Endothelial cell of umbilical vein (primary cell): Measurements from ENCODE around the gene CFI. TPM values are rescaled to one million over a fixed set of nuclear protein-coding genes. Genes with fewer than 3 reads are reported as not detected.

ENCODE experiments used
- BruUV-seq: library from RNA; stranded (reverse); fragments of 400-500 nt; replicated peaks from 2 replicates; lab custom pipeline; 2021; lab: Mats Ljungman, UMichigan
- CTCF ChIA-PET: fragments of 300-600, 350-600 bp; sonication (Branson Sonifier 250); formaldehyde crosslinking; loops from one replicate; lab custom pipeline; 2021; ENCODE audit warnings: antibody characterized with exemption, inconsistent platforms; lab: Charles Lee
- POLR2A ChIA-PET: fragments of 300-600, 350-600 bp; sonication (Branson Sonifier 250); formaldehyde crosslinking; loops from one replicate; lab custom pipeline; 2021; ENCODE audit warnings: antibody characterized with exemption, inconsistent platforms; lab: Charles Lee
- DNase-seq: peaks from one replicate; pipeline ENCODE4 v3.0.0-alpha.2; 2011; ENCODE audit warnings: low read depth, low spot score
- FAIRE-seq: peaks from 2 replicates; lab custom pipeline; 2011; peaks lifted over from hg19 to GRCh38; lab: Jason Lieb, UNC
- H2AFZ ChIP-seq: 2 replicates; pipeline ENCODE4 v1.6.0; 2012; ENCODE audit warnings: low read depth, low read length, control low read depth, inconsistent platforms
- H3K27ac ChIP-seq: 2 replicates; pipeline ENCODE4 v1.5.1; 2011; ENCODE audit warnings: low read depth, mild to moderate bottlenecking, control low read depth, low read length, moderate library complexity; ENCODE audit not compliant: insufficient read depth
- H3K27me3 ChIP-seq, 2 experiments: 2 replicates each; pipeline versions ENCODE4 v1.6.0 to v1.6.1; 2011; ENCODE audit warnings: low read length in 2 of 2, mixed read lengths in 1 of 2; ENCODE audit not compliant: control insufficient read depth in 2 of 2, insufficient read depth in 2 of 2
- H3K36me3 ChIP-seq, 2 experiments: 2 replicates in 1 of 2; 3 replicates in 1 of 2; pipeline ENCODE4 v1.5.1; 2011; ENCODE audit warnings: low read length in 2 of 2, mild to moderate bottlenecking in 1 of 2, moderate library complexity in 1 of 2; ENCODE audit not compliant: control insufficient read depth in 2 of 2, insufficient read depth in 2 of 2; ENCODE audit errors: extremely low read depth in 1 of 2
- H3K4me1 ChIP-seq: 3 replicates; pipeline ENCODE4 v1.5.1; 2011; ENCODE audit warnings: mild to moderate bottlenecking, low read length; ENCODE audit not compliant: control insufficient read depth, insufficient read depth; ENCODE audit errors: extremely low read depth
- H3K4me2 ChIP-seq: 2 replicates; pipeline ENCODE4 v1.6.1; 2011; ENCODE audit warnings: low read length, control low read depth, mixed read lengths; ENCODE audit not compliant: insufficient read depth
- H3K4me3 ChIP-seq, 3 experiments: fragments of 200-600 bp in 1 of 3; sonication (generic), shearing (Covaris generic) in 1 of 3; replicated peaks in 1 of 3; 2 replicates each; pipeline ENCODE4 v1.5.1; 2011 to 2016; ENCODE audit warnings: control low read depth in 3 of 3, low read length in 3 of 3, mild to moderate bottlenecking in 2 of 3, inconsistent platforms in 1 of 3, low read depth in 1 of 3, moderate library complexity in 1 of 3; ENCODE audit not compliant: insufficient read depth in 1 of 3
- H3K79me2 ChIP-seq: 2 replicates; pipeline ENCODE4 v1.6.0; 2012; ENCODE audit warnings: low read length, inconsistent platforms; ENCODE audit not compliant: control insufficient read depth, insufficient read depth
- H3K9ac ChIP-seq: replicated peaks from 2 replicates; pipeline ENCODE3; 2011; ENCODE audit warnings: low read length, control low read depth; ENCODE audit not compliant: insufficient read depth; ENCODE audit errors: extremely low read depth
- H3K9me1 ChIP-seq: replicated peaks from 3 replicates; pipeline ENCODE4 v1.6.0; 2011; ENCODE audit warnings: mild to moderate bottlenecking, low read length; ENCODE audit not compliant: control insufficient read depth, insufficient read depth; ENCODE audit errors: extremely low read depth
- H3K9me3 ChIP-seq: replicated peaks from 2 replicates; pipeline ENCODE4 v1.5.1; 2012; ENCODE audit warnings: low read length, inconsistent platforms; ENCODE audit not compliant: control insufficient read depth, insufficient read depth
- H4K20me1 ChIP-seq: replicated peaks from 2 replicates; pipeline ENCODE3; 2011; ENCODE audit warnings: mild to moderate bottlenecking, low read length; ENCODE audit not compliant: control insufficient read depth, insufficient read depth; ENCODE audit errors: extremely low read depth
- EZH2 ChIP-seq: IDR thresholded peaks from 2 replicates; pipeline ENCODE4 v1.6.1; 2012; ENCODE audit warnings: borderline replicate concordance, low read depth, mild to moderate bottlenecking, moderate library complexity, low read length, inconsistent platforms; ENCODE audit not compliant: severe bottlenecking
- GATA2 ChIP-seq: IDR thresholded peaks from 2 replicates; pipeline ENCODE4 v1.7.0; 2011; ENCODE audit warnings: low read depth, mild to moderate bottlenecking, moderate library complexity, mixed read lengths, low read length; ENCODE audit not compliant: insufficient read length, insufficient read depth
- JUN ChIP-seq: IDR thresholded peaks from 2 replicates; pipeline ENCODE4 v1.6.1; 2011; ENCODE audit warnings: borderline replicate concordance, low read depth; ENCODE audit not compliant: insufficient read length, insufficient read depth
- MYC ChIP-seq: IDR thresholded peaks from one replicate; pipeline ENCODE4 v1.6.1; 2011; ENCODE audit warnings: mild to moderate bottlenecking, low read depth, low read length
- POLR2A ChIP-seq: IDR thresholded peaks from 2 replicates; pipeline ENCODE4 v1.6.1; 2012; ENCODE audit warnings: low read depth, mild to moderate bottlenecking, control low read depth, low read length
- POLR2AphosphoS5 ChIP-seq: IDR thresholded peaks from 2 replicates; pipeline ENCODE4 v1.6.1; 2012; ENCODE audit warnings: low read depth, mild to moderate bottlenecking, control low read depth, low read length, moderate library complexity; ENCODE audit not compliant: insufficient read depth
- dilution Hi-C: fragments of 300-500 bp; cut with MboI; formaldehyde crosslinking; loops from one replicate; pipeline ENCODE4 v1.15.0; 2019; ENCODE audit warnings: low sequenced_read_pairs; ENCODE audit not compliant: extremely low pct_ligation_motif_present
- intact Hi-C: fragments of 100-400 bp; cut with micrococcal nuclease; formaldehyde crosslinking; loops from one replicate; pipeline ENCODE4 v1.10.0; 2022
- polyA plus RNA-seq, 4 experiments: library from polyadenylated mRNA; depleted of rRNA in 3 of 4; stranded (reverse) in 3 of 4; unstranded in 1 of 4; fragments of >200 nt; gene quantifications; 2 replicates each; pipeline versions ENCODE4 v1.2.1 to v1.2.3, GENCODE V29; 2011 to 2012; ENCODE audit warnings: missing spikeins in 1 of 4
- total RNA-seq: library from RNA; stranded (reverse); gene quantifications from 2 replicates; pipeline ENCODE4 v1.2.3, GENCODE V29; 2021
- TF ChIP-seq, protein P1 (sequence below), 2 donors: IDR thresholded peaks; 1 replicate in 1 of 2; 2 replicates in 1 of 2; pipeline ENCODE4 v1.5.1; 2011; ENCODE audit warnings: low read length in 2 of 2, mild to moderate bottlenecking in 2 of 2, moderate library complexity in 2 of 2, control low read depth in 1 of 2, inconsistent platforms in 1 of 2, low read depth in 1 of 2; ENCODE audit not compliant: insufficient read depth in 1 of 2; ENCODE audit errors: extremely low read depth in 1 of 2
- TF ChIP-seq, protein P2 (sequence below): IDR thresholded peaks from 2 replicates; pipeline ENCODE4 v1.6.1; 2011; ENCODE audit not compliant: insufficient read depth, insufficient read length

The CFI gene
- total and polyA plus RNA-seq, 2 donors (not counting 3 experiments of a cell fraction or from before 2014, with no cell fraction given), result 10.0 to 21.4 TPM

DNA sequence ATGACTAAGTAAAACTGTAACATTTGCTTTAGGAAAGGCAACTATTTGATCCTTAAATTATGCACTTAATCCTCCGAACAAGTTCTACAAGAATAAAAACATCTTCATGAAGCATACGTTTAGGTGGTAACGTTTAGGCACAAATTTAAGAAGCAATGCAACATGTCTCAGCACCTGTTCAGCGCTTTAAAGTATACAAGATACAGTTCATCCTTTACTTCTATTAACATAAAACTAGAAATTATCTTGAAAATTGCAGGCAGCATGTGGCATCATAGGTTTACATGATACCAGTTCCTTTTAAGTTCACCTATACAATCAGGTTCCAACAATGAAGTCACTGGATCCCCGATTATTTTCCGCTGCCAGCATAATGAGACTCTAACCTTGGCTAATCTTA, 73.4 kb downstream of the CFI start:
- TF ChIP-seq EZH2, result no peak
- TF ChIP-seq MYC, result no peak
- TF ChIP-seq JUN, result no peak
- TF ChIP-seq, protein P1, sequence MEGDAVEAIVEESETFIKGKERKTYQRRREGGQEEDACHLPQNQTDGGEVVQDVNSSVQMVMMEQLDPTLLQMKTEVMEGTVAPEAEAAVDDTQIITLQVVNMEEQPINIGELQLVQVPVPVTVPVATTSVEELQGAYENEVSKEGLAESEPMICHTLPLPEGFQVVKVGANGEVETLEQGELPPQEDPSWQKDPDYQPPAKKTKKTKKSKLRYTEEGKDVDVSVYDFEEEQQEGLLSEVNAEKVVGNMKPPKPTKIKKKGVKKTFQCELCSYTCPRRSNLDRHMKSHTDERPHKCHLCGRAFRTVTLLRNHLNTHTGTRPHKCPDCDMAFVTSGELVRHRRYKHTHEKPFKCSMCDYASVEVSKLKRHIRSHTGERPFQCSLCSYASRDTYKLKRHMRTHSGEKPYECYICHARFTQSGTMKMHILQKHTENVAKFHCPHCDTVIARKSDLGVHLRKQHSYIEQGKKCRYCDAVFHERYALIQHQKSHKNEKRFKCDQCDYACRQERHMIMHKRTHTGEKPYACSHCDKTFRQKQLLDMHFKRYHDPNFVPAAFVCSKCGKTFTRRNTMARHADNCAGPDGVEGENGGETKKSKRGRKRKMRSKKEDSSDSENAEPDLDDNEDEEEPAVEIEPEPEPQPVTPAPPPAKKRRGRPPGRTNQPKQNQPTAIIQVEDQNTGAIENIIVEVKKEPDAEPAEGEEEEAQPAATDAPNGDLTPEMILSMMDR (IDR thresholded peaks at IDR 0.05; ENCODE audit: extremely low read depth in 1 of 2, insufficient read depth in 1 of 2, low read depth in 1 of 2, low read length in 2 of 2), result no peak
- no peak for TF ChIP-seq POLR2A
- no peak for TF ChIP-seq GATA2
- no peak for TF ChIP-seq POLR2AphosphoS5
- TF ChIP-seq, protein P2, sequence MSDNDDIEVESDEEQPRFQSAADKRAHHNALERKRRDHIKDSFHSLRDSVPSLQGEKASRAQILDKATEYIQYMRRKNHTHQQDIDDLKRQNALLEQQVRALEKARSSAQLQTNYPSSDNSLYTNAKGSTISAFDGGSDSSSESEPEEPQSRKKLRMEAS, result no peak

More for the DNA sequence above, 73.4 kb downstream of the CFI start:
- ChIA-PET CTCF (interaction anchor here (1.1 to 1.3 kb wide), 2 partner anchors 76 to 301 kb away, joined by 4 read pairs; no protein-coding TSS in a partner anchor), POLR2A (interaction anchor here (0.8 kb wide), 1 partner anchor 24 kb away, joined by 3 read pairs; no protein-coding TSS in a partner anchor)
- DNase-seq (no peak), FAIRE-seq (no peak)
- H3K9me3 ChIP-seq, result no peaks in the 10 kb centered on the region
- H3K27me3 ChIP-seq, result no peaks in the 10 kb centered on the region
- intact Hi-C loops, result no loop called here
- H3K4me3 ChIP-seq, result no peak overlapping the region
- dilution Hi-C loops, result no loop called here
- no peaks in the 10 kb centered on the region for H3K79me2 ChIP-seq
- no peaks in the 10 kb centered on the region for H3K9me1 ChIP-seq
- H3K27ac ChIP-seq, result no peak overlapping the region
- no peak overlapping the region for H2AFZ ChIP-seq
- no peaks in the 10 kb centered on the region for H4K20me1 ChIP-seq
- no peak overlapping the region for H3K9ac ChIP-seq
- H3K4me1 ChIP-seq, result peaks cover 9% of the 10 kb centered on the region
- H3K4me2 ChIP-seq, result peak overlapping the region; percentile 93
- no TSS peak for BruUV-seq
- H3K36me3 ChIP-seq, result no peaks in the 10 kb centered on the region
